Measurements from ENCODE around the gene ANKRD11.

The ANKRD11 gene

DNA sequence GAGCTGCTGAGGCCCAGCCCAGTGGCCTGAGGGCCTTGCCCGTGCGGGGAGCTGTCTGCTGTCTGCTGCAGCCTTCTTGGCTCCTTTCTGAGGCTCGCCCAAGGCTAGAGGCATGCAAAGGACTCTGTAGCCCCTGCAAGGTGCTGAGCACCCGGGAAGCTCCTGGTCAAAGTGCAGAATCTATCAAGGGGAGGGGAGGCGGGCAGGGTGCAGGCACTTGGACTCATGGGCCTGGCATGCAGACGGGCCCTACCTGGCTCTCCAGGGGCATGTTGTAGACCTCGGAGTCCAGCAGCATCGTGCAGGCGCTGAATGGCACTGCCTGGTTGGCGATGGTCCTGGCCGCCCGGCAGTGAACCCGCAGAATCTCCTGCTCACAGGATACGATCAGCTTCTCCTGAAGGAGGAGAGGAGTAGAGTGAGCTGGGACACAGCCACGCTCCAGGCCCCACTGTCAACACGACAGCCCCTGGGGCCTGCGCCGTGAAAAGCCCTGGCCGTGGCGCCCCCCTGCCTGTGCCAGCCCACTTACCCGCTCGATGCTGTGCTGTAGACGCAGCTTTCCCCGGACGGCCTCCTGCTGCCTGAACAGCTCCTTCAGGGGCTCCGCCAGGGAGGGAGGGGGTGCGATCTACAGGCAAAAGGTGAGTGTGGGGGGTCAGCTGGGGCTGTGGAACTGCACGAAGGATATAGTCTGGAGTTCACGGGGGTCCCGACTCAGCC lies 215.6 kb downstream of the ANKRD11 start:
- no CpG with 5 or more reads among the region's 30 CpGs for WGBS (ENCODE audit: extremely low coverage, insufficient coverage, insufficient read length)
- Histone ChIP-seq H3K4me2 (ENCODE audit: low read length) (no peak overlapping the region), H3K79me1 (ENCODE audit: low read length) (no peaks in the 10 kb centered on the region), H2BK12ac (ENCODE audit: low read length) (no peak overlapping the region), H2BK5ac (ENCODE audit: low read depth, low read length, poor library complexity) (no peak overlapping the region), H3K23ac (ENCODE audit: low read length) (no peak overlapping the region), H4K8ac (ENCODE audit: low read depth, low read length) (no peak overlapping the region), H3K27me3 (ENCODE audit: insufficient read depth, low read length) (no peaks in the 10 kb centered on the region), H2AFZ (ENCODE audit: insufficient read depth, low read length, poor library complexity) (no peak overlapping the region), H3K36me3 (ENCODE audit: control insufficient read depth in 1 of 2, insufficient read depth in 2 of 2, low read length in 2 of 2) (peaks cover 77 to 79% of the 10 kb centered on the region in 2 experiments), H2BK120ac (ENCODE audit: insufficient read depth, low read length, poor library complexity) (no peak overlapping the region), H3K79me2 (ENCODE audit: control insufficient read depth, insufficient read depth, low read length, poor library complexity) (no peaks in the 10 kb centered on the region), H3K27ac (ENCODE audit: low read depth, low read length) (no peak overlapping the region), H2AK5ac (ENCODE audit: low read length) (no peak overlapping the region), H3K14ac (ENCODE audit: low read length) (no peak overlapping the region), H3K9ac (ENCODE audit: low read length) (no peak overlapping the region), H3K4me3 (ENCODE audit: low read depth, low read length) (no peak overlapping the region), H3K4me1 (ENCODE audit: control insufficient read depth in 1 of 2, insufficient read depth in 2 of 2, low read length in 2 of 2) (peaks cover 0 to 3% of the 10 kb centered on the region in 2 experiments), H3K4ac (ENCODE audit: low read depth, low read length) (no peak overlapping the region), H3K9me3 (ENCODE audit: insufficient read depth, low read depth, low read length) (no peaks in the 10 kb centered on the region), H3K18ac (ENCODE audit: low read length) (no peak overlapping the region), H4K12ac (ENCODE audit: low read depth, low read length) (no peak overlapping the region), H4K91ac (ENCODE audit: low read depth, low read length) (no peak overlapping the region)
- no peak for DNase-seq

DNA sequence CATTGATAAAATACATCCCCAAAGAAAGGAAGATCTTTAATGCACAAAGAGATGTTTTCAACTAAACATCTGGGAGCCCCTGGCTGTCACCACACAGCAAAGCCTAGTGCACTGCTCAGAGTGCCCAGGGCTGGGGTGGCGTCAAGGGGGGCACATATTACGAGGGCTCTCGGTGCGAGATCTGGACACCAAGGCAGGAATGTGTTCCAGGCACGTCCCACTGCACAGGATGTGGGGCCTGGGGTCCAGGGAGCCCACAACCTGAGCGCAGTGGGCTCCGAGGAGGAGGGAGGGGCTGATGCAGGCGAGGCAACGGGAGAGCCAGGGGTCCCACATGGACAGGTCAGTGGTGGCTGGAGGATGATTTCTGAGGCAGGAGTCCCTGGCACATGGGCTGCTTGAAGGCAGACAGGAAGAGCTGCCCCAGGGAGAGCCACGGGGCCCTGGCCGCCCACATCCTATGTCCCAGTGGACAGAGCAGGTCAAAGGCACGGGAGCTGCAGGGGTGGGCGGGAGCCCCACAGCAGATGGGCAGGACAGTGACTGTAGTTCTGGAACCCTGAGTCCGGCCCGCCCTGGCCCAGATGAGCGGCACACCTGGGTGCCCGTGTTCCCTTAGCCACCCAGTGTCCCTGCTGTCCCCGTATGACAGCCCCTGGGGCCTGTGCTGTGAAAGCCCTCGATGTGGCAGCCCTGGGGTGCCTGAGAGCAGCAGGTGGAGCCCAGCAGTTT lies 216.5 kb downstream of the ANKRD11 start:
- Histone ChIP-seq H3K4ac (ENCODE audit: low read depth, low read length) (no peak overlapping the region), H3K27me3 (ENCODE audit: insufficient read depth, low read length) (no peaks in the 10 kb centered on the region), H3K79me1 (ENCODE audit: low read length) (no peaks in the 10 kb centered on the region), H4K12ac (ENCODE audit: low read depth, low read length) (no peak overlapping the region), H3K27ac (ENCODE audit: low read depth, low read length) (no peak overlapping the region), H4K91ac (ENCODE audit: low read depth, low read length) (no peak overlapping the region), H3K4me1 (ENCODE audit: control insufficient read depth in 1 of 2, insufficient read depth in 2 of 2, low read length in 2 of 2) (peaks cover 0 to 3% of the 10 kb centered on the region in 2 experiments), H2AFZ (ENCODE audit: insufficient read depth, low read length, poor library complexity) (no peak overlapping the region), H2BK120ac (ENCODE audit: insufficient read depth, low read length, poor library complexity) (no peak overlapping the region), H3K14ac (ENCODE audit: low read length) (no peak overlapping the region), H3K18ac (ENCODE audit: low read length) (no peak overlapping the region), H3K79me2 (ENCODE audit: control insufficient read depth, insufficient read depth, low read length, poor library complexity) (no peaks in the 10 kb centered on the region), H4K8ac (ENCODE audit: low read depth, low read length) (no peak overlapping the region), H3K23ac (ENCODE audit: low read length) (no peak overlapping the region), H3K36me3 (ENCODE audit: control insufficient read depth in 1 of 2, insufficient read depth in 2 of 2, low read length in 2 of 2) (peaks cover 79 to 82% of the 10 kb centered on the region in 2 experiments), H2BK12ac (ENCODE audit: low read length) (no peak overlapping the region), H3K9me3 (ENCODE audit: insufficient read depth, low read depth, low read length) (no peaks in the 10 kb centered on the region), H2BK5ac (ENCODE audit: low read depth, low read length, poor library complexity) (no peak overlapping the region), H3K4me3 (ENCODE audit: low read depth, low read length) (no peak overlapping the region), H2AK5ac (ENCODE audit: low read length) (no peak overlapping the region), H3K4me2 (ENCODE audit: low read length) (no peak overlapping the region), H3K9ac (ENCODE audit: low read length) (no peak overlapping the region)
- WGBS (ENCODE audit: extremely low coverage, insufficient coverage, insufficient read length): no CpG with 5 or more reads among the region's 19 CpGs
- DNase-seq: no peak

DNA sequence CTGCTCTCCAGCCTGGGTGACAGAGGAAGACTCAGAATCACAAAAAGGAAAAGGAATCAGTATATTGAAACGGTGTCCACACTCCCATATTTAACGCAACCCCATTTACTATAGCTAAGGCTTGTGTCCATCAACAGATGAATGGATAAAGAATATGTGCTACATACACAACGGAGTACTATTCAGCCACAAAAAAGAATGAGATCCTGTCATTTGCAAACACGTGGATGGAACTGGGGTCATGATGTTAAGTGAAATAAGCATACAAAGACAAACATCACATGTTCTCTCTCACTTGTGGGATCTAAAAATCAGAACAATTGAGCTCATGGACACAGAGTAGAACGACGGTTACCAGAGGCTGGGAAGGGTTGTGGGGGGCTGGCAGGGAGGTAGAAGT lies 217.7 kb downstream of the ANKRD11 start:
- H3K4me3 ChIP-seq (ENCODE audit: low read depth, low read length): no peak overlapping the region
- H3K36me3 ChIP-seq (ENCODE audit: control insufficient read depth in 1 of 2, insufficient read depth in 2 of 2, low read length in 2 of 2): peaks cover 71 to 74% of the 10 kb centered on the region in 2 experiments
- H3K23ac ChIP-seq (ENCODE audit: low read length): no peak overlapping the region
- H2BK5ac ChIP-seq (ENCODE audit: low read depth, low read length, poor library complexity): no peak overlapping the region
- no peak overlapping the region for H3K9ac ChIP-seq (ENCODE audit: low read length)
- H3K14ac ChIP-seq (ENCODE audit: low read length): no peak overlapping the region
- H4K91ac ChIP-seq (ENCODE audit: low read depth, low read length): no peak overlapping the region
- H3K79me1 ChIP-seq (ENCODE audit: low read length): no peaks in the 10 kb centered on the region
- H3K4me2 ChIP-seq (ENCODE audit: low read length): no peak overlapping the region
- no peak overlapping the region for H3K27ac ChIP-seq (ENCODE audit: low read depth, low read length)
- no peaks in the 10 kb centered on the region for H3K9me3 ChIP-seq (ENCODE audit: insufficient read depth, low read depth, low read length)
- no peak overlapping the region for H3K4ac ChIP-seq (ENCODE audit: low read depth, low read length)
- DNase-seq: no peak
- WGBS (ENCODE audit: extremely low coverage, insufficient coverage, insufficient read length): no CpG with 5 or more reads among the region's 6 CpGs
- H3K27me3 ChIP-seq (ENCODE audit: insufficient read depth, low read length): no peaks in the 10 kb centered on the region
- H4K8ac ChIP-seq (ENCODE audit: low read depth, low read length): no peak overlapping the region
- no peak overlapping the region for H3K18ac ChIP-seq (ENCODE audit: low read length)
- no peak overlapping the region for H2BK12ac ChIP-seq (ENCODE audit: low read length)
- no peak overlapping the region for H4K12ac ChIP-seq (ENCODE audit: low read depth, low read length)
- H2BK120ac ChIP-seq (ENCODE audit: insufficient read depth, low read length, poor library complexity): no peak overlapping the region
- no peaks in the 10 kb centered on the region for H3K79me2 ChIP-seq (ENCODE audit: control insufficient read depth, insufficient read depth, low read length, poor library complexity)
- H3K4me1 ChIP-seq (ENCODE audit: control insufficient read depth in 1 of 2, insufficient read depth in 2 of 2, low read length in 2 of 2): no peaks in the 10 kb centered on the region
- H2AK5ac ChIP-seq (ENCODE audit: low read length): no peak overlapping the region
- no peak overlapping the region for H2AFZ ChIP-seq (ENCODE audit: insufficient read depth, low read length, poor library complexity)

DNA sequence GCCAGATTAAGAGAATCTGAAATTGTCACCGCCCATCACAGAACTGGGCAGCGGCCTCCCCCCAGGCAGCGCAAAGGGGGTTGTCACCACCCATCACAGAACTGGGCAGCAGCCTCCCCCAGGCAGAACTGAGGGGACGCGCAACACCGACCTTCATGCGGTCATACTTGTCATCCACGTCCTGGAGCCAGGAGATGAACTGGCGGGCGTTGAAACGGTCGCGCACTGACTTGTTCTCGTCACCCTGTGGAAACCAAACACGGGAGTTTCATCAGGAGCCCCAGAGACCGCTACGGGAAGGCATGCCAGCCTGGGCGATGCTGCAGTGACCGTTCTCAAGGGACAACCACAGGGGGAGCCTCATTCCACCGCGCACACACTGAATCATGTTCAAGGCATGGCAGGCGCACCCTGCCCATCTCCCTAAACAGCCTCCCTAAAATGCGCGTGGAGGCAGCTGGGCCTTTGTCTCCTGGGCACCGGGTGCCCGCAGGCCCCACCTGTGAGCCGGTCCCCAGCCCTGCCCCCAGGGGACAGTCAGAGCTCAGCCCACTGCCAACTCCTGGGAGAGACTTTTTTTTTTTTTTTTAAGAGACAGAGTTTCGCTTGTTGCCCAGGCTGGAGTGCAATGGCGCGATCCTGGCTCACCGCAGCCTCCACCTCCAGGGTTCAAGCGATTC lies 219.6 kb downstream of the ANKRD11 start:
- Histone ChIP-seq H2BK12ac (ENCODE audit: low read length) (no peak overlapping the region), H3K9me3 (ENCODE audit: insufficient read depth, low read depth, low read length) (no peaks in the 10 kb centered on the region), H2AFZ (ENCODE audit: insufficient read depth, low read length, poor library complexity) (no peak overlapping the region), H3K4me2 (ENCODE audit: low read length) (no peak overlapping the region), H2AK5ac (ENCODE audit: low read length) (no peak overlapping the region), H3K79me1 (ENCODE audit: low read length) (no peaks in the 10 kb centered on the region), H3K79me2 (ENCODE audit: control insufficient read depth, insufficient read depth, low read length, poor library complexity) (no peaks in the 10 kb centered on the region), H3K27ac (ENCODE audit: low read depth, low read length) (no peak overlapping the region), H3K4me1 (ENCODE audit: control insufficient read depth in 1 of 2, insufficient read depth in 2 of 2, low read length in 2 of 2) (no peaks in the 10 kb centered on the region), H2BK5ac (ENCODE audit: low read depth, low read length, poor library complexity) (no peak overlapping the region), H3K4me3 (ENCODE audit: low read depth, low read length) (no peak overlapping the region), H2BK120ac (ENCODE audit: insufficient read depth, low read length, poor library complexity) (no peak overlapping the region), H3K27me3 (ENCODE audit: insufficient read depth, low read length) (no peaks in the 10 kb centered on the region), H4K91ac (ENCODE audit: low read depth, low read length) (no peak overlapping the region), H3K18ac (ENCODE audit: low read length) (no peak overlapping the region), H3K9ac (ENCODE audit: low read length) (no peak overlapping the region), H4K12ac (ENCODE audit: low read depth, low read length) (no peak overlapping the region), H3K4ac (ENCODE audit: low read depth, low read length) (no peak overlapping the region), H3K14ac (ENCODE audit: low read length) (no peak overlapping the region), H4K8ac (ENCODE audit: low read depth, low read length) (no peak overlapping the region), H3K23ac (ENCODE audit: low read length) (no peak overlapping the region), H3K36me3 (ENCODE audit: control insufficient read depth in 1 of 2, insufficient read depth in 2 of 2, low read length in 2 of 2) (peaks cover 71 to 72% of the 10 kb centered on the region in 2 experiments)
- DNase-seq: no peak
- no CpG with 5 or more reads among the region's 32 CpGs for WGBS (ENCODE audit: extremely low coverage, insufficient coverage, insufficient read length)

Data from trophoblast cell (in vitro differentiated cells and primary cell).